ENCODE measurements around the gene SELENOK. TPM values are rescaled to one million over a fixed set of nuclear protein-coding genes. Genes with fewer than 3 reads are reported as not detected.

SELENOK gene
- total RNA-seq, 2 experiments from 2014 or later = 32.1 to 35.8 TPM

GRCh38 chr3:53885239-53885638 is 6.4 kb downstream of the SELENOK start:
- intact Hi-C loops (cut with micrococcal nuclease) = no loop called here
- no peak overlapping the region for H3K27ac Mint-ChIP-seq
- no peaks in the 10 kb centered on the region for H3K27me3 Mint-ChIP-seq
- ChIA-PET CTCF (no interaction called here), POLR2A (no interaction called here)
- H3K9me3 Mint-ChIP-seq = no peaks in the 10 kb centered on the region
- DNase-seq (no peak), ATAC-seq (no peak)
- TF ChIP-seq, protein P1, sequence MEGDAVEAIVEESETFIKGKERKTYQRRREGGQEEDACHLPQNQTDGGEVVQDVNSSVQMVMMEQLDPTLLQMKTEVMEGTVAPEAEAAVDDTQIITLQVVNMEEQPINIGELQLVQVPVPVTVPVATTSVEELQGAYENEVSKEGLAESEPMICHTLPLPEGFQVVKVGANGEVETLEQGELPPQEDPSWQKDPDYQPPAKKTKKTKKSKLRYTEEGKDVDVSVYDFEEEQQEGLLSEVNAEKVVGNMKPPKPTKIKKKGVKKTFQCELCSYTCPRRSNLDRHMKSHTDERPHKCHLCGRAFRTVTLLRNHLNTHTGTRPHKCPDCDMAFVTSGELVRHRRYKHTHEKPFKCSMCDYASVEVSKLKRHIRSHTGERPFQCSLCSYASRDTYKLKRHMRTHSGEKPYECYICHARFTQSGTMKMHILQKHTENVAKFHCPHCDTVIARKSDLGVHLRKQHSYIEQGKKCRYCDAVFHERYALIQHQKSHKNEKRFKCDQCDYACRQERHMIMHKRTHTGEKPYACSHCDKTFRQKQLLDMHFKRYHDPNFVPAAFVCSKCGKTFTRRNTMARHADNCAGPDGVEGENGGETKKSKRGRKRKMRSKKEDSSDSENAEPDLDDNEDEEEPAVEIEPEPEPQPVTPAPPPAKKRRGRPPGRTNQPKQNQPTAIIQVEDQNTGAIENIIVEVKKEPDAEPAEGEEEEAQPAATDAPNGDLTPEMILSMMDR (IDR thresholded peaks at IDR 0.05) = no peak
- no peak overlapping the region for H3K4me3 Mint-ChIP-seq
- H3K36me3 Mint-ChIP-seq (ENCODE audit: low read depth) = peaks cover 33% of the 10 kb centered on the region
- peaks cover 44% of the 10 kb centered on the region for H3K4me1 Mint-ChIP-seq (ENCODE audit: low read depth)

DNA sequence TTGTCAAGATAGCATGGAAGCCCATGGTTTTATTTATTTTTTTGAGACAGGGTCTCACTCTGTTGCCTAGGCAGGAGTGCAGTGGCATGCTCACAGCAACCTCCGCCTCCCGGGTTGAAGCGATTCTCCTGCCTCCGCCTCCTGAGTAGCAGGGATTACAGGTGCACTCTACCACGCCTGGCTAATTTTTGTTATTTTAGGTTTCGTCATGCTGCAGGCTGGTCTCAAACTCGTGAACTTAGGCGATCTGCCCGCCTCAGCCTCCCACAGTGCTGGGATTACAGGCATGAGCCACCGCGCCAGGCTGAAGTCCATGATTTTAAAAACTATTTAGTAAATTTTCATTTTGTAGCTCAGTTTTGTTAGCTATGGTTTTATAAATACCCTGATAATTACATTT is 7.0 kb downstream of the SELENOK start:
- Mint-ChIP-seq H3K4me3 (no peak overlapping the region), H3K4me1 (ENCODE audit: low read depth) (peaks cover 42% of the 10 kb centered on the region), H3K9me3 (no peaks in the 10 kb centered on the region), H3K27ac (no peak overlapping the region), H3K27me3 (no peaks in the 10 kb centered on the region), H3K36me3 (ENCODE audit: low read depth) (peaks cover 37% of the 10 kb centered on the region)
- POLR2A ChIA-PET = no interaction called here
- DNase-seq (no peak), ATAC-seq (no peak)
- intact Hi-C loops (cut with micrococcal nuclease) = no loop called here
- TF ChIP-seq, protein P1 (IDR thresholded peaks at IDR 0.05) = no peak
- CTCF ChIA-PET = no interaction called here

GRCh38 chr3:53883008-53883407 is 8.7 kb downstream of the SELENOK start:
- ChIA-PET POLR2A (interaction anchor here (4.8 kb wide), 1 partner anchor 8 kb away, joined by 36 read pairs; the partner anchor contains the start of gene SELENOK), CTCF (interaction anchor here (3.1 kb wide), 1 partner anchor 9 kb away, joined by 14 read pairs; the partner anchor contains the start of gene SELENOK)
- intact Hi-C loops (cut with micrococcal nuclease) = no loop called here
- H3K27me3 Mint-ChIP-seq = no peaks in the 10 kb centered on the region
- H3K27ac Mint-ChIP-seq = peak overlapping the region; percentile 99
- DNase-seq (no peak), ATAC-seq (no peak)
- H3K36me3 Mint-ChIP-seq (ENCODE audit: low read depth) = peaks cover 33% of the 10 kb centered on the region
- TF ChIP-seq, protein P1 (IDR thresholded peaks at IDR 0.05) = no peak
- no peaks in the 10 kb centered on the region for H3K9me3 Mint-ChIP-seq
- H3K4me3 Mint-ChIP-seq = peak overlapping the region; percentile 98
- peaks cover 31% of the 10 kb centered on the region for H3K4me1 Mint-ChIP-seq (ENCODE audit: low read depth)

- ATAC-seq (peak; percentile 93), DNase-seq (peak; percentile 87)
- peaks cover 33% of the 10 kb centered on the region for H3K36me3 Mint-ChIP-seq (ENCODE audit: low read depth)
- H3K4me1 Mint-ChIP-seq (ENCODE audit: low read depth) = peaks cover 22% of the 10 kb centered on the region
- TF ChIP-seq, protein P1 (IDR thresholded peaks at IDR 0.05) = no peak
- no peaks in the 10 kb centered on the region for H3K27me3 Mint-ChIP-seq
- ChIA-PET POLR2A (interaction anchor here (0.8 to 4.8 kb wide), 3 partner anchors 9 to 13 kb away, joined by 3 to 36 read pairs (median 4); partner anchors contain the start of gene SELENOK), CTCF (interaction anchor here (3.1 kb wide), 1 partner anchor 10 kb away, joined by 14 read pairs; the partner anchor contains the start of gene SELENOK)
- intact Hi-C loops (cut with micrococcal nuclease) = no loop called here
- no peaks in the 10 kb centered on the region for H3K9me3 Mint-ChIP-seq
- H3K27ac Mint-ChIP-seq = peak within 1 kb of the TSS; percentile 99
- peak within 1 kb of the TSS; percentile 98 for H3K4me3 Mint-ChIP-seq
Observed at GRCh38 chr3:53881691-53882593, 9.7 kb downstream of the SELENOK start, which contains the start of gene ACTR8. ACTR8 (minus strand) TSS chr3:53882152; CDS start chr3:53882101, 51 bp downstream.

Measured in activated CD8-positive, alpha-beta T cell treated with anti-CD3 and anti-CD28 coated beads for 36 hours (primary cell).